ENCODE results near the gene GPRIN3. TPM values are rescaled to one million over a fixed set of nuclear protein-coding genes. Genes with fewer than 3 reads are reported as not detected.

Gene GPRIN3
- total RNA-seq (2014; rRNA removed; shearing (Covaris generic)), result 0.30 and 0.40 TPM in 2 replicates
- polyA plus RNA-seq (2015; cell fraction: cytosol; rRNA removed), result 0.03 and 0.07 TPM in 2 replicates
- polyA plus RNA-seq (2015; cell fraction: nucleus; rRNA removed), result 0.05 and 0.11 TPM in 2 replicates

- DNase-seq (ENCODE audit: low read depth), result no peak
Observed at GRCh38 chr4:89307446-89308160, at the start of gene GPRIN3. GPRIN3 (minus strand) TSS chr4:89307800; CDS start chr4:89250110, 57,690 bp downstream.

- no peak for DNase-seq (ENCODE audit: low read depth)
Observed at GRCh38 chr4:89357340-89357739, 49.7 kb upstream of the GPRIN3 start.

DNA sequence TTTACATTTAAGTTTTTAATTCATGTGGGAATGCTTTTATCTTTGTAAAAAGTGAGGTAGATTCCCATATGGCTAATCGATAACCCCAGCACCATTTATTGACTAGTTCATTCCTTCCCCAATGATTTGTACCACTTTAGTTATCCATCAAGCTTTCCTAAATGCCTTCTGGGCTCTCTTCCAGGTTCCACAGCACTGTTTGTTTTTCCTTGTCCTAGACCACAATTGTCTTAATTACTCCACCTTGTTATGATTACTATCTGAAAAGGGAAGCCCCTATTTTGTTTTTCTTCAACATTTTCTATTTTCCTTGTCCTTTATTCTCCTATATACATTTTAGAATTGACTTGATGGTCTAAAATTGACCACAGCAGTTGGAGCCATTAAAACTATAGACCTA, 48.5 kb upstream of the GPRIN3 start:
- DNase-seq (ENCODE audit: low read depth), result no peak

DNA sequence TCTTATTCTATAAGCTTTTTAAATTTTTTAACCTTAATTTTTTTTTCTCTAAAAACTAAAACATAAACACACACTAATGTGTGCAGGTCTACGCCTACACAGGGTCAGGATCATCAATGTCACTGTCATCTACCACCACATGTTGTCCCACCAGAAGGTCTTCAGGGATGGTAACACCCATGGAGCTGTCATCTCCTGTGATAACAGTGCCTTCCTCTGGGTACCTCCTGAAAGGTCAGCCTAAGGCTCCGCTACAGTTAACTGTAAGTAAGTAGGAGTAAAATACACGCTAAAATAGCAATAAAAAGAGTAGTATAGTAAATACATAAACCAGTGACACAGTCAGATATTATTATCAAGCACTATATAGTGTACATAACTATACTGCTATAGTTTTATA, 45.9 kb upstream of the GPRIN3 start:
- DNase-seq (ENCODE audit: low read depth), result no peak

GRCh38 chr4:89352541-89352940, 44.9 kb upstream of the GPRIN3 start:
- DNase-seq (ENCODE audit: low read depth), result no peak

GRCh38 chr4:89351201-89351600, 43.6 kb upstream of the GPRIN3 start:
- no peak for DNase-seq (ENCODE audit: low read depth)

DNA sequence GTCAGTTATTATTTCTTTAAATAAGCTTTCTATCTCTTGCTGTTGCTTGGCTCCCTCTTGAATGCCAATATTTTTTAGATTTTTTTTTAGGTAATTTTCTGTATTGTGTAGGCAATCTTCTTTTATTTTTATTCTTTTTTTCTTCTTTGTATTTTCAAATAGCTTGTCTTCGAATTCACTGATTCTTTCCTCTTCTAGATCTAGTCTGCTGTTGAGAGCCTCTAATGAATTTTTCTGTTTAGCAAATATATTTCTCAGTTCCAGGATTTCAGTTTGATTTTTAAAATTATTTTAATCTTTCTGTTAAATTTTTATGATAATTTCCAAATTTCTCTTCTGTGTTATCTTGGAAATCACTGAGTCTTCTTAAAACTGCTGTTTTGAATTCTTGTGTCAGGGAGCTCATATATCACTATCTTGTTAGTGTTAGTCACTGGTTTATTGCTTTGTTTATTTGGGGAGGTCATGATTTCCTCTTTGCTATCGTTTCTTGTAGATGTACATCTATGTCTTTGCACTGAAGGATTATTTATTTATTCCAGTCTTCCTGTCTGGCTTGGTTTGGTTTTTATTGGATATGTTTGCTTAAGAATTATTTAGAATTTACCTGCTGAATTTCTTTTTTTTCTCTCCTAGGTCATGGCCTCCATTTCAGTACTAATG, 39.9 kb upstream of the GPRIN3 start:
- DNase-seq (ENCODE audit: low read depth), result no peak

DNA sequence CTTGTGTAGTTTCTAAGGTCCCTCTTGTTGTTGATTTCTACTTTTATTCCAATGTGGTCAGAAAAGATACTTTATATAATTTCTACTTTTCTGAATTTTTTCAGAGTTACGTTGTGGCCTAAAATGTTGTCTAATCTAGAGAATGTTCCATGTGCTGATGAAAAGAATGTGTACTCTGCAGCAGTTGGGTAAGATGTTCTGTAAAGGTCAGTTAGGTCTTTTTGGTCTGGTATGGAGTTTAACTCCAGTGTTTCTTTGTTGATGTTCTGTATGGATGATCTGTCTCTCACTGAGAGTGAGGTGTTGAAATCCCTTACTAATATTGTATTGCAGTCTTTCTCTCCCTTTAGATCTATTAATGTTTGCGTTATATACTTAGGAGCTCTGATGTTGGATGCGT, 37.0 kb upstream of the GPRIN3 start:
- no peak for DNase-seq (ENCODE audit: low read depth)

DNA sequence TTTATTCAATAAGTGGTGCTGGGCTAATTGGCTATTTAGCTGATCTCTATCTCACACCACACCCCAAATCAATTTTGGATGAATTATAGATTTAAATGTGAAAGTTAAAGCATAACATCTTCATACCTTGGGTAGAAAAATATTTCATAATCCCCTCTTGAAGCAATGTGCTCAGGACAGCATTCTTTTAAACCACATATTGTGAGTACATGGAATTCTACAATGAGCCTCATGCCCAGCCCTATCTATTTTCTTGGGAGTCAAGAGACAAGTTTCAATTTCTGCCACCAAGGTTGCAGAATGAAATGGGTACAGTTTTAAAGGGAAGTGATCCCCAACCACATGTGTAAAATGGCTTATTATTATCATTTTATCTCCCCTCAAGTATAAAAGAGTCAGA, 30.6 kb upstream of the GPRIN3 start:
- no peak for DNase-seq (ENCODE audit: low read depth)

DNA sequence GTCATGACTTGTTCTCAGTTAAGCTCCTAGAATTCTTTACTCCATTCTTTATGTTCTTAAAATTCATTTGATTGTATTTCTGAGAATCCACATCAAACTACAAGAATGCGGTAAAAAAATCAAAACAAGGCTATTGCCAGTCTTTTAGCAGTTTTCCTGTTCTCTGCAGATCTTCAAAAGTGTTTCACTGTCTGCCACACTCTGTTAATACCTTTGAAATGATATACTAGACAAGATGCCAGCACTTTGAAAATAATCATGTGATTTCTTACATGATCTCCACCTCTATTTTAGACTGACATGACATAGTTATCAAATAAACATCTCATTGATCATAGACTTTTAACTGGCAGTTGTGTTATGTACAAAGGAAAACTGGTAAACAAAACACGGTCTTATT, 30.1 kb upstream of the GPRIN3 start:
- no peak for DNase-seq (ENCODE audit: low read depth)

DNA sequence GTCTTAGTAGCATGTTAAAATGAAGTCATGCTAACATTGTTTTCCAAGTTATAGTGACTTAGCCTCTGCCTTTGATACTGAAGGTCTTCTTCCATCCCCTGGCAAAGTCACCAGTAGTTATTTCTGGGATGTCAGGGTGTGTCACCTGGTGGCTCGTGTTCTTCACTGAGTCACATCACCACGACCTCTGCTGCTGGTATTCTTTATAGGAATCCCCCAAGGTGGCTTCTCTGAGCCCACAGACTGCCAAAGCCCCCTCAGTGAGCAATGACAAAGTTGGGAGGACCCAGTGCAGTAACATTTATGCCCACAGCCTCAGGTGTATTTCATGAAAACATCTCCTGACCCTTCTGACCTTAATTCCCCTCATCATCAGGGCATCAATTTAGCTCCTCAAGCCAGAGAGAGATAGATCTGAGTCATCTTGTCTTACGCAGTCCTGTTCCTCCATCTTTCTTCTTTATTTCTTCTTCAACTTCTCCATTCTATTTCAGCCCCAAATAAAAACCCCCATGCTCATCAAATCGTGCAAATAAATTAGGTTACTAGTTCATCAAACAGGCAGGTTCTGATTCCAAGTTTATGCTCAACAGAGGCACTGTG, 29.3 kb upstream of the GPRIN3 start:
- no peak for DNase-seq (ENCODE audit: low read depth)

DNA sequence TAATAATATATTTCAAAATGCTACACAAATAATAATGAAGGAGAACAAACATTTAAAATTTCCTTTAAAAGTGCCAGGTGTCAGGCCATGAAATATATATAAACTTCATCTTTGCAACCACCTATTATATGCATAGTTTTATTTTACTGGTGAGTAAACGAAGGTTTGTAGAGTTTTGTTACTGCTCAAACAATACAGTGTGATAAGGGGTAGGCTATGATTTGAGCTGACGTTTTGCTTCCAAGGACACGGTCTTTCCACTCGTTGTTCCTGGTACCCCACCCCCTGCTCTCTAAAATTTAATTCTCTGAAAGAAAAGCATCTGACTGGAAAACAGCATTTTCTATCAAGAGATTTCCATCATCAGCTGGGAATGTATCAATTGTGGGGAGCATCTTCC, 27.2 kb upstream of the GPRIN3 start:
- DNase-seq (ENCODE audit: low read depth), result no peak

- no peak for DNase-seq (ENCODE audit: low read depth)
Observed at GRCh38 chr4:89334311-89334710, 26.7 kb upstream of the GPRIN3 start.

GRCh38 chr4:89331686-89332544, 24.3 kb upstream of the GPRIN3 start:
- no peak for DNase-seq (ENCODE audit: low read depth)

DNA sequence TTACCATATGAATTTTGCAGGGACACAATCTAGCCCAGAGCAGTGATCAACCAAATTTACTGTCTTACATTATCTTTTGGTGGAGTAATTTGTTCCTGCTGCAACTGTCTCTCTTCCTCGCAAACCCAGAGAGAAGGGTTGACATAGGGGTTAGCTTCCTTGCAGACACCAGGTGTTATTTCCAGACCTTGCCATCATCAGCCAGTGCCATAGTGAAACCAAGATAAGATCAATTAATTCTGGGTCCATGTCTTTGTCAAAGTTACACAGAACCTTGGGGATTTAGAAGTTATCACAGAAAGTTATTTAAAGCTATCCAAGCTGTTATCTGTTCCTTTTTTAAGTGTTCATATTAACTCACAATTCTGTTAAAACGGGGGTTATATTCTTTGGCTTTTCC, 23.6 kb upstream of the GPRIN3 start:
- no peak for DNase-seq (ENCODE audit: low read depth)

DNA sequence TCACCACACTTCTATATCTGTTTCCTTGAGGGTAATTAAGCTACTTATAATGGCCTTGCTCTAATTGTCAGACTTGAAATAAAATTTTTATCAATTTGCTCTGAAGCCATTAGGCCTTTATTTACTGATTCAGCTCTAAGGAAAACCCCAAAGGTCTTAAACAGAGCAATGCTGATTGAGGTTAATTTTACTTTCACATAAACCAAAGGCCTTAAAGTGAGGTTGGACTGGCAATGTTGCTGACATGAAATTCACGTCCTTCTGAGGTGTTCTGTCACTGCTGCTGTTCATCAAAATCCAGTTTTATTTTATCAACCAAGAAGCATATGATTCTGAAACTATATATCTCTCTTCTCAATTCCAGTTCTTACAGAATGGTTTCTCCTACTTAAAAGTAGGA, 21.7 kb upstream of the GPRIN3 start:
- DNase-seq (ENCODE audit: low read depth), result no peak

DNA sequence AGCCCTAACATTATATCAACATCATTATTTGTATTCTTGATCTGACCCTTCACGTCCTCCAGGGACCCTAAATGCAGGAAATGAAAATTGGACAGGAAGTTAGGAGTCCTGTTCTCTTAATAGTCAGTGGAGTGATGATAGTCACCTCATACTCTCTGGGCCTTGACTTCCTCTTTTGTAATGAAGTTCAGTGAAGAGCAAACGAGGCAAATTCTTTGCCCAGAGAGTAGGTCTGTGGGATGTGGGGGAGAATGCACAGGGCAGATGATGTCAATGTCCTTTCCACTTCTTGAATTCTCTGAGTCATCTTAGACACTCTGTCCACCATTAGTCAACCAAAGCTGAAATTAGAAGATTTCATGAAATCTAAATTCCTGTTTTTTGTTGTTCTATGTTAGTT, 17.1 kb upstream of the GPRIN3 start:
- peak; percentile 69 for DNase-seq (ENCODE audit: low read depth)

DNA sequence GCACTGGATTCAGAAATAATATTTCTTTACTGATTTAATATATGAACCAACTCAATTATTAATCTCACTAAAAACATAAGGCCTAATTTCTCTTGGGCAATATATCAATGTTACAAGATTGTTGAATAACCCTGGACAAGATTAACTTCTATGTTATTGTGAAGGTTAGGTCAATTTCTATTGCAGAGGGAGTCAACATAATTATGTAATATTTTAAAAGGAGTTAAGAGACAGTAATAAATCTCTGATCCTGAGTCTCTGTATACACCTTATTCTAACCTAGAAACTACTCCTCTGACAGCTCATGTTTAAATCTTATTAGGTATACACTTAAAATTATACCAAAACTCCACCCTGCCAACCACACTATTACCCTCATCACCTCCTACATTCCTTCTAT, 15.1 kb upstream of the GPRIN3 start:
- DNase-seq (ENCODE audit: low read depth), result no peak

GRCh38 chr4:89319756-89320155, 12.2 kb upstream of the GPRIN3 start:
- peak; percentile 28 for DNase-seq (ENCODE audit: low read depth)

GRCh38 chr4:89316931-89317366, 9.3 kb upstream of the GPRIN3 start:
- peak; percentile 87 for DNase-seq (ENCODE audit: low read depth)

DNA sequence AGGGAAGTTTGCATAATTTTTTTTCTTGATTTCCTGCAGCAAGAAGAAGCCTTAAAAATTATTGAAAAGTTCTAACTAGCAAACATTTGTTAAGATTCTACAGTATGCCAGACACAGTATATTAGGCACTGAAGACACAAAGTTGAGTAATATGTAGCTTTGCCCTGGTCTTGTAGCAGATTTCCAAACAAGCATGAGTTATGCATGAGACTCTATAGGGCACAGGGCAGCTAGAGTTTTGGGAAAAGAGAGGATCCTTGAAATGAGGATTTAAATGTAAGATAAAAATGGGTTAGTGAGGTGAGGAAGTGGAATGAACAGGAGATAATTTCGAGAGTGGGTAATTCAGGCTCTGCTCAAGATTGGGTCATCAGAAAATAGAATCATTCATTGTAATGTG, 8.6 kb upstream of the GPRIN3 start:
- no peak for DNase-seq (ENCODE audit: low read depth)

GRCh38 chr4:89314291-89314690, 6.7 kb upstream of the GPRIN3 start:
- no peak for DNase-seq (ENCODE audit: low read depth)
